A549 (cell line): ENCODE data around the gene AP2A2.

Source experiments
- BHLHE40 ChIP-seq: IDR thresholded peaks from 2 replicates; pipeline ENCODE4 v1.6.1; 2012; ENCODE audit warnings: low read depth, low read length, inconsistent platforms
- CEBPB ChIP-seq, 2 experiments: fragments of >200 bp in 1 of 2; sonication (Bioruptor Twin) in 1 of 2; formaldehyde crosslinking in 1 of 2; IDR thresholded peaks; 2 replicates each; pipeline ENCODE4 v1.6.1; 2012 to 2016
- CTCF ChIP-seq: fragments of >200 bp; sonication (Bioruptor Twin); formaldehyde crosslinking; IDR thresholded peaks from 3 replicates; pipeline ENCODE4 v1.5.1; 2016
- ESRRA ChIP-seq: fragments of 150-350 bp; IDR thresholded peaks from 2 replicates; pipeline ENCODE4 v1.6.1; 2014; ENCODE audit warnings: mild to moderate bottlenecking, low read length, borderline replicate concordance
- MAX ChIP-seq: IDR thresholded peaks from 2 replicates; pipeline ENCODE4 v1.6.1; 2012
- NR3C1 ChIP-seq: fragments of >200 bp; sonication (Bioruptor Twin); formaldehyde crosslinking; IDR thresholded peaks from 3 replicates; pipeline ENCODE4 v1.6.1; 2017
- PBX3 ChIP-seq: IDR thresholded peaks from 2 replicates; pipeline ENCODE4 v1.6.1; 2012
- POLR2A ChIP-seq: IDR thresholded peaks from 2 replicates; pipeline ENCODE4 v1.6.1; 2012; ENCODE audit warnings: mild to moderate bottlenecking, low read length
- POLR2AphosphoS2 ChIP-seq: conservative IDR thresholded peaks from 2 replicates; pipeline ENCODE4 v1.6.1; 2012; ENCODE audit warnings: low read length, improper control_type of control experiment, inconsistent platforms
- ZSCAN20 ChIP-seq: fragments of 250-450 bp; sonication (Bioruptor Pico); IDR thresholded peaks from 2 replicates; pipeline ENCODE4 v1.8.0; 2022; ENCODE audit warnings: mild to moderate bottlenecking, moderate library complexity
- TF ChIP-seq, protein P1 (sequence below): fragments of 200-600 bp; sonication (generic); IDR thresholded peaks from 2 replicates; pipeline ENCODE4 v1.6.1; 2016; ENCODE audit warnings: antibody characterized with exemption, mild to moderate bottlenecking, moderate library complexity

DNA sequence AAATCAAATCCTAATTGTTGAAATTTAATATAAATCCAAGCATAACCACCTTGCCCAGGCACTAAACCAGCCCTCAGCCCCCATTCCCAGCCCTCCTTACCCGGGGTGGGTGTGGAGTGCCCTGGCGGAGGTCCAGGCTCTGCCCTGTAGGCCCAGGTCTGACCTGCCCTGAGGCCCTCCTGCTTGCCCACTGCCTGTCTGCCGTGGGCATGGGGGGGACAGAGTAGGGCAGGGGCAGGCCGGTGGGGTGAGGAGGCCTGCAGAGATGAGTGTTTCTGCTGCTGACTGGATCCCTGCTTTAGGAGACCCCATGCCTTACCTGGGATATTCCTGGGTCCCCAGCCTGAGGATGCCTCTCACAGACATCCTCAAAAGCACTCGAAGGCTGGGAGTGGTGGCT, 11.5 kb upstream of the AP2A2 start:
- TF ChIP-seq POLR2A (no peak), CTCF (no peak), ZSCAN20 (no peak), MAX (no peak), BHLHE40 (no peak), POLR2AphosphoS2 (no peak), ESRRA (no peak), CEBPB (IDR thresholded peaks at IDR 0.05) (no peak), PBX3 (no peak), NR3C1 (no peak)
- TF ChIP-seq, protein P1, sequence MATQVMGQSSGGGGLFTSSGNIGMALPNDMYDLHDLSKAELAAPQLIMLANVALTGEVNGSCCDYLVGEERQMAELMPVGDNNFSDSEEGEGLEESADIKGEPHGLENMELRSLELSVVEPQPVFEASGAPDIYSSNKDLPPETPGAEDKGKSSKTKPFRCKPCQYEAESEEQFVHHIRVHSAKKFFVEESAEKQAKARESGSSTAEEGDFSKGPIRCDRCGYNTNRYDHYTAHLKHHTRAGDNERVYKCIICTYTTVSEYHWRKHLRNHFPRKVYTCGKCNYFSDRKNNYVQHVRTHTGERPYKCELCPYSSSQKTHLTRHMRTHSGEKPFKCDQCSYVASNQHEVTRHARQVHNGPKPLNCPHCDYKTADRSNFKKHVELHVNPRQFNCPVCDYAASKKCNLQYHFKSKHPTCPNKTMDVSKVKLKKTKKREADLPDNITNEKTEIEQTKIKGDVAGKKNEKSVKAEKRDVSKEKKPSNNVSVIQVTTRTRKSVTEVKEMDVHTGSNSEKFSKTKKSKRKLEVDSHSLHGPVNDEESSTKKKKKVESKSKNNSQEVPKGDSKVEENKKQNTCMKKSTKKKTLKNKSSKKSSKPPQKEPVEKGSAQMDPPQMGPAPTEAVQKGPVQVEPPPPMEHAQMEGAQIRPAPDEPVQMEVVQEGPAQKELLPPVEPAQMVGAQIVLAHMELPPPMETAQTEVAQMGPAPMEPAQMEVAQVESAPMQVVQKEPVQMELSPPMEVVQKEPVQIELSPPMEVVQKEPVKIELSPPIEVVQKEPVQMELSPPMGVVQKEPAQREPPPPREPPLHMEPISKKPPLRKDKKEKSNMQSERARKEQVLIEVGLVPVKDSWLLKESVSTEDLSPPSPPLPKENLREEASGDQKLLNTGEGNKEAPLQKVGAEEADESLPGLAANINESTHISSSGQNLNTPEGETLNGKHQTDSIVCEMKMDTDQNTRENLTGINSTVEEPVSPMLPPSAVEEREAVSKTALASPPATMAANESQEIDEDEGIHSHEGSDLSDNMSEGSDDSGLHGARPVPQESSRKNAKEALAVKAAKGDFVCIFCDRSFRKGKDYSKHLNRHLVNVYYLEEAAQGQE, result no peak
